NCI-H1694 (cell line): Measurements from ENCODE around the gene SELPLG.
"Not testable (repeated sequence)": the region's sequence is repeated elsewhere in the genome, so short reads cannot be mapped to it uniquely, and the experiment has no call there.

Source experiments
- DNase-seq: peaks from one replicate; lab custom pipeline; 2025; lab: John Stamatoyannopoulos, UW

The SELPLG gene

DNA sequence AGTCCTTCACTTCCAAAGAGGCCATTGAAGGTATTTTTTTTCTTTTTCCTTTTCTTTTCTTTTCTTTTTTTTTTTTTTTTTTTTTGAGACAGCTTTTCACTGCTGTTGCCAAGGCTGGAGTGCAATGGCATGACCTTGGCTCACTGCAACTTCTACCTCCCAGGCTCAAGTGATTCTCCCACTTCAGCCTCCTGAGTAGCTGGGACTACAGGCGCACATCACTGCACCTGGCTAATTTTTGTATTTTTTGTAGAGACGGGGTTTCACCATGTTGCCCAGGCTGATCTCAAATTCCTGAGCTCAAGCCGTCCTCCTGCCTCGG, 14.8 kb downstream of the SELPLG start:
- not testable (repeated sequence) for DNase-seq

GRCh38 chr12:108618079-108618952, 15.4 kb downstream of the SELPLG start:
- DNase-seq = peak; percentile 64

GRCh38 chr12:108616941-108617858, 16.5 kb downstream of the SELPLG start:
- DNase-seq = no peak

DNA sequence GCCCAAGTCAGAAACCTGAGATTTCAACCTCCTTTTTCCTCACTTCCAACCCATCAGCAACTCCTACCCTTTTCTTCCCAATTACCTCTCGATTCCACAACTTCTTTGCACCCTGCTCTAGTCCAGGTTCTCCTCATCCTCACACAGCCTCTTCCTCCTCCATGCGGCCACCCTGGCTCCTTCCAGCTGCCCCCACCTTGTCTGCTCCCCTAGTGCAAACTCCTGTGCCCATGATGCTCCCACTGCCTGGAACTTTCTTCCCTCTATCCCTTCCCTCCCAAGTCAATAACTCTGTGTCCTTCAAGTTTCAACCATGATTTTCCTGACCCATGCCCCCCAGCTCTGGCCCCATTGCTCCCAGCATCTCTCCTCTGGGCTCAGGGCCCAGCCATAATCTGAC, 17.3 kb downstream of the SELPLG start:
- no peak for DNase-seq

DNA sequence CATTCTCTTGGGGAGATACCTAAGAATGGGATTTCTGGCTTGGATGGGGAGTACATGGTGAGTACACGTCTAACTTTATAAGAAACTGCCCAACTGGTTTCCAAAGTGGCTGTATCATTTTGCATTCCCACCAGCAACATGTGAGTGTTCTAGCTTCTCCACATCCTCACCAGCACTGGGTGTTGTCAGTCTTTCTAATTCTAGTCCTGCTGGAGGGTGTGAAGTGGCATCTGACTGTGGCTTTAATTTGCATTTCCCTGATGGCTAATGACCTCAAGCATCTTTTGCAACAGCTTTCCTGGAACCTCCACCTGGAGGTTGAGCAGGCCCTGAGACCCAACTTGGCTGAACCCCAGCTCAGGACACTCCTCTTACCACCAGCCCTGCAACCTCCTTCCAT, 17.8 kb downstream of the SELPLG start:
- DNase-seq = no peak

DNA sequence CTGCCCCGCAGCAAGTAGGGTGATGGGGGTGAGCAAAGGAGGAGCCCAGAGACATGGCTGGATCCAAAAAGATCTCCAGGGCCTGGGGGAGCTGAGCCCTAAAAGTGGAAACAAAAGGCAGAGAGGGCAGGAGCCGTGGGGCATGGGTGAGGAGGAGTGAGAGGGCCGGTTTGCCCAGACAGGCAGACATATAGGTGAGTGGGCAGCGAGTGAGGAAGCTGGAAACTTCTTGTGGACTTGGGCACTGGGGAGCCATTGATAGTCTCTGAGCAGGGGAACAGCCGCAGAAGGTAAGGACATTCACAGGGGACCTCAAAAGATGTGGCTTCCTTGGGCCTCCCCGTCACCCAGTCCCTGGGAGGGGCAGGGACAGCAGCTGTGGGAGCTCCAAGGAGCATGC, 19.1 kb downstream of the SELPLG start:
- DNase-seq = no peak

GRCh38 chr12:108614041-108614440, 19.7 kb downstream of the SELPLG start:
- DNase-seq = no peak

DNA sequence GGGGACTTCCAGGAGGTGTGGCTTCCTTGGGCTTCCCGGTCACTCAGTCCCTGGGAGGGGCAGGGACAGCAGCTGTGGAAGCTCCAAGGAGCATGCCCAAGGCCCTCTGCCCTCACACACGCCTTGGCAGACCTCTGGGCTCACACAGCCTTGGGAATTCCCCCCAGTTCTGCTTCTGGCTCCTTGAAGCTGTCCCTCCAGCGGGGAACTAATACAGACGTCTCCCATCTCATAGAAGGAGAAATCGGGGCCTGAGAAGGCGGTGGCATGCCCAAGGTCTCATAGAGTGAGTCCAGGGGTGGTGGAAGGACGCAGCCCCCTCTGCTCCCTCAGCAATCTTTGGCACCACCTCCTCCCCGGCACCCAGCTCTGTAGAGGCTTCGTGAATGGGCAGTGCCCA, 20.1 kb downstream of the SELPLG start:
- DNase-seq = no peak

DNA sequence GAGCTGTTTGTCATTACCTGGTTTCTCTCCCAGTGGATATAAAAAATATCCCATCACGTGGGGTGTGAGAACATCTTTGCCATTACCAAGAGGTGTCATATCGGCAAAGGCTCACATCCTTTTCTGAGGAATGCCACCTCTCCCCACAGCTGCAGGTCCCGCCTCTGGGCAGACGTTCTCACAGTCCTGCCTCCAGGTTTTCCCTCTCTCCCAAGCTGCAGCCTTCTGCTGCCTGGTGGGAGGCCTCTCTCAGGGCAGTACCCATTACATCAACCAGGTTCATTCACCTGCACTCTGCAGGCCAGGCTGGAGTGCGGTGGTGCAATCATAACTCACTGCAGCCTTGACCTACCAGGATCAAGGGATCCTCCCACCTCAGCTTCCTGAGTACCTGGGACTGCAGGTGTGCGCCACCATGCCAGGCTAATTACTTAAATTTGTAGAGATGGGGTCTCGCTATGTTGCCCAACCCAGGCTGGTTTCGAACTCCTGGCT, 20.9 kb downstream of the SELPLG start:
- DNase-seq = no peak

GRCh38 chr12:108611884-108612415, 21.7 kb downstream of the SELPLG start:
- no peak for DNase-seq

- DNase-seq = no peak
These were observed 22.7 kb downstream of the SELPLG start for GRCh38 chr12:108610856-108611605.

DNA sequence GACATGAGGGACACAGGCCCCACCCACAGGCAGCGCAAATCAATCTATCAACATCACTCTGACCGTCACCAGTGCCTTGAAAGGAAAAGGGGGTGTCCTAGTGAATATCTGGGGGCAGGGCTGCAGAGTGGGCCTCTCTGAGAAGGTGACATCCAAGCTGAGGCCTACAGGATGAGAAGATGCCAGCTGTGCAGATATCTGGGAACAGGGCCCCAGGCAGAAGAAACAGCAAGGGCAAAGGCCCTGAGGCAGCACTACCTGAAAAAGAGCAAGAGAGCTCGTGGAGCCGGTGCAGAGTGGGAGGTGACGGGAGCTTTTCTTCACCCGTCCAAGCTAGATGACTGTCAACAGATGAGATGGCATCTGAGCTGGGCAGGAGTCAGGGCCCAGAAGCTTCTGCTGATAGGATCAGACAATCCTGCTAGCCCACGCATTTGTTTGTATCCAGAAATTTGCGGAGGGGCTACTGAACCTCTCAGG, 23.3 kb downstream of the SELPLG start:
- DNase-seq = no peak

DNA sequence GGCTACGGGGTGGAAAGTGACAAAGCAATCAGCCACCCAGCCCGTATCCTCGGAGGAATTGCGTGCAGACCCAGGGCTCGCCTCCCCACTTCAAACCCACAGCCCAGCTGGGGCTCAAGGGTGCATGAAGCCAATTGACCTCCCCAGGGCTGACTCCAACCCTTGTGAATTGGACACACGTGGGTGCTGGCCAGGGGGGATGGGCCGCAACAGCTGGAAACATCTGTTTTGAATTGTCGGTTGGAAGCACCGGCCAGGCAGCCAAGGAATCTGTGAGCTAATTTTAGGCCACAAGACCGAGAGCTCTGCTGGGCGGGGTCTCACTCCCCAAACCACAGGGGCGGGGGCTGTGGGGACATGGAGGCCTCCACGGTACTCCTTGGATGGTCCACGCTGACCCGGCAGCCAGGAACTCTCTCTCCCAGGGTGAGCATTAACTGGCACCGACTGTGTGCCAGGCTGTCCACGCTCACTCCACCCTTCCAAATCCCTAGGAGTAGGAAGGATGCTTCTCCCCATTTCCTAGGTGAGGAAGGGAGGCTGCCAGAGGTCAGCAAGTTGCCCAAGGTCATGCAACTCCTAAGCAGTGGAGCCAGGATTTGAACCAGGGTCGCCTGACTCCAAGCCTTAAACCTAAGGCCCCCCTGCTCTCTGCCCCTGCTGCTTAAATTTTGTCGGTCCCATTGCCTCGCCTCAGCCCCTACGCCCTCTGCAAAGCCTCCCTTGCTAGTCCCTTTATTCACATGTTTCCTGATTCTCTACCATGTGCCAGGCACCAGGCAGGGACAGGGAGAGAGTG, 24.0 kb downstream of the SELPLG start:
- no peak for DNase-seq

DNA sequence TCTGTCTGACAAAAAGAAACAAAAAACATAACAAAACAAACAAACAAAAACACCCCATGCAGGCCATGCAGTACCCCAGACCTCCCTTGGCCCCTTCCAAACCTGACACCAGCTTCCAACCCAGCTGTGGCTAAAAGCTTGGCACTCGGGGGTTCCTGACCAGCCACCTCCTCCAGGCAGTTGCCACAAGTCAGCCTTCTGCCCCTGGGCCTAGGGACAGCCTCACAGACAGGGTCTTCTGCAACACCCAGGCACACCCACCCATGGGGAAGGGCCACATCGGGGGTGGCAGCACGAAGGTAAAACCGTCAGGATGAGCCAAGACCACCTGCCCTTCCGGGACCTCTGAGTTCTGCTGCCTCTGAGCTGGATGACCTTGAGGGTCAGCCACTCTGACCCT, 25.1 kb downstream of the SELPLG start:
- no peak for DNase-seq

DNA sequence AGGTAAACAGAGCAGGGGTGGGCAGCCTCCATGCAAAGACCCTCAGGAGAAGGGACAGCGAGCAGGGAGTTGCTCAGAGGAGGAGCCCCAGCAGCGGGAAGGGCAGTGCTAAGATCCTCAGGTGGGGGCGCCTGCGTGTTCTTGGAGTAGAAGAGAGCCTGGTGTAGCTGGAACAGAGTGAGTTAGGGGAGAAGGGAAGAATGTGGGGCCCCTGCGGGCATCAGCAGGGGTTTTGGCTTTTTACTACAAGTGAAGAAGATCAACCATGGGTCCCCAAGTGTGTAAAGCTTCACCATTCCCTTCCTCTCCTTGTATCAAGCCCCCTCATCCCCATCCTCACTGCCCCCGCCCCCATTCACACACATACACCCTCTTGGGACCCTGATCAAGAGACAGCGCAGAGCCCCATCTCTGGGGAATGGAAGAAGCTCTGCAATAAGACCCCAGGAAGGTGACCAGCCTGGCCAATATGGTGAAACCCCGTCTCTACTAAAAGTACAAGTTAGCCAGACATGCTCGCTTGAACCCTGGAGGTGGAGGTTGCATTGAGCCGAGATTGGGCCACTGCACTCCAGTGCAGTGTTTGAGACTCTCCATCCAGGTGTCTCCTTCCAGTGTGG, 25.6 kb downstream of the SELPLG start:
- DNase-seq = no peak

GRCh38 chr12:108606492-108606891, 27.2 kb downstream of the SELPLG start:
- DNase-seq = no peak

DNA sequence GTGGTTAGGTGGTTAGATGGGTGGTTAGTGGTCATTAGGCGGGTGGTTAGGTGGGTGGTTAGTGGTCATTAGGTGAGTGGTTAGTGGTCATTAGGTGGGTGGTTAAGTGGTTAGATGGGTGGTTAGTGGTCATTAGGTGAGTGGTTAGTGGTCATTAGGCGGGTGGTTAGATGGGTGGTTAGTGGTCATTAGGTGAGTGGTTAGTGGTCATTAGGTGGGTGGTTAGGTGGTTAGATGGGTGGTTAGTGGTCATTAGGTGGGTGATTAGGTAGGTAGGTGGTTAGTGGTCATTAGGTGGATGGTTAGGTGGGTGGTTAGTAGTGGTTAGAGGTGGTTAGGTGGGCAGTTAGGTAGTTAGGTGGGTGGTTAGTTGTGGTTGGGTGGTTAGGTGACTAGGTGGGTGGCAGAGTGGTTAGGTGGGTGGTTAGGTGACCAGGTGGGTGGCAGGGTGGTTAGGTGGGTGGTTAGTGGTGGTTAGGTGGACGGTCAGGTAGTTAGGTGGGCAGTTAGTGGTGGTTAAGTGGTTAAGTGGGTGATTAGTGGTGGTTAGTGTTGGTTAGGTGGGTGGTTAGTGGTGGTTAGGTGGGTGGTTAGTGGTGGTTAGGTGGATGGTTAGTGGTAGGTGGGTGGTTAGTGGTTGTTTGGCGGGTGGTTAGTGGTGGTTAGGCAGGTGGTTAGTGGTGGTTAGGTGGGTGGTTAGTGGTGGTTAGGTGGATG, 27.8 kb downstream of the SELPLG start:
- DNase-seq = no peak

DNA sequence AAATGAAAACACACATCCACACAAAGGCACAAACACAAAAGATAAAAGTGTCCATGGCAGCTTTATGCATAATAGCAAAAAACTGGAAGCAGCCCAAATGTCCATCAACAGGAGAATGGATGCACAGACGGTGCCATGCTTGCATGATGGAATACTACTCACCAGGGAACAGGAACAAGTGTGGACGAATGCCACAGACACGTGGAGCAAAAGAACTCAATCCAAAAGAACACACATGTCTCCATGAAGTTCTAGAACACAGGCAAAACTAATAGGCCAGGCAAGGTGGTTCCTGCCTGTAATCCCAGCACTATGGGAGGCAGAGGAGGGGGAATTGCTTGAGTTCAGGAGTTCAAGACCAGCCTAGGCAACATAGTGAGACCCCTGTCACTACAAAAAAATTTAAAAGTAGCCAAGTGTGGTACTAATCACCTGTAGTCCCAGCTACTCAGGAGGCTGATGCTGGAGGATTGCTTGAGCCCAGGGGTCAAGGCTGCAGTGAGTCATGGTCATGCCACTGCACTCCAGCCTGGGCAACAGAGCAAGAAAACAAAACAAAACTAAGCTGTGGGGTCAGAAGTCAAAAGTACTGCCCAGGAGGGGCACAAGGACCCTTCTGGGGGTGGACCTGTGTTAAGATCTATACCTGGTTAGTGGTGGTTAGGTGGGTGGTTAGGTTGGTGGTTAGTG, 28.5 kb downstream of the SELPLG start:
- DNase-seq = no peak
